HTR-8/SVneo (cell line): ENCODE measurements around the gene RAB8A.
"Not testable (repeated sequence)": the region's sequence is repeated elsewhere in the genome, so short reads cannot be mapped to it uniquely, and the experiment has no call there.

Experiments used
- DNase-seq: peaks from one replicate; pipeline ENCODE4 v3.0.0; 2011; ENCODE audit warnings: low spot score, mixed read lengths; ENCODE audit not compliant: insufficient read length
- FAIRE-seq: peaks from 2 replicates; lab custom pipeline; 2011; peaks lifted over from hg19 to GRCh38; lab: Jason Lieb, UNC

Gene RAB8A

GRCh38 chr19:16077984-16078758 lies 33.5 kb upstream of the RAB8A start:
- DNase-seq (no peak), FAIRE-seq (no peak)

GRCh38 chr19:16078759-16079707 lies 32.7 kb upstream of the RAB8A start:
- DNase-seq (peak; percentile 88), FAIRE-seq (no peak)

- DNase-seq: no peak
- FAIRE-seq: no peak
These were observed 27.5 kb upstream of the RAB8A start for GRCh38 chr19:16084067-16084685.

- FAIRE-seq (no peak), DNase-seq (no peak)
These were observed 26.6 kb upstream of the RAB8A start for GRCh38 chr19:16085115-16085514.

GRCh38 chr19:16087404-16087803 lies 24.3 kb upstream of the RAB8A start:
- not testable (repeated sequence) for FAIRE-seq, DNase-seq

GRCh38 chr19:16087940-16088339 lies 23.7 kb upstream of the RAB8A start:
- FAIRE-seq: no peak

GRCh38 chr19:16088351-16089009 lies 23.2 kb upstream of the RAB8A start:
- DNase-seq: no peak
- FAIRE-seq: no peak

More at GRCh38 chr19:16087940-16088339, 23.7 kb upstream of the RAB8A start:
- no peak for DNase-seq

GRCh38 chr19:16089010-16089846 lies 22.5 kb upstream of the RAB8A start:
- no peak for DNase-seq
- no peak for FAIRE-seq

- DNase-seq (no peak), FAIRE-seq (no peak)
These were observed 19.9 kb upstream of the RAB8A start for GRCh38 chr19:16091546-16092475.

GRCh38 chr19:16094360-16095070 lies 17.2 kb upstream of the RAB8A start:
- DNase-seq: no peak
- FAIRE-seq: no peak

GRCh38 chr19:16095071-16095571 lies 16.6 kb upstream of the RAB8A start:
- no peak for DNase-seq
- FAIRE-seq: no peak

- FAIRE-seq: no peak
- DNase-seq: no peak
These were observed 15.3 kb upstream of the RAB8A start for GRCh38 chr19:16096280-16096855.

GRCh38 chr19:16098416-16098768 lies 13.3 kb upstream of the RAB8A start:
- FAIRE-seq (no peak), DNase-seq (no peak)

- DNase-seq: no peak
- FAIRE-seq: no peak
These were observed 12.9 kb upstream of the RAB8A start for GRCh38 chr19:16098821-16099220.

- not testable (repeated sequence) for FAIRE-seq
These were observed 12.2 kb upstream of the RAB8A start for GRCh38 chr19:16099314-16099965.

GRCh38 chr19:16100524-16100923 lies 11.2 kb upstream of the RAB8A start:
- FAIRE-seq (no peak), DNase-seq (no peak)

More at GRCh38 chr19:16099314-16099965, 12.2 kb upstream of the RAB8A start:
- DNase-seq: not testable (repeated sequence)

- FAIRE-seq (no peak), DNase-seq (no peak)
These were observed 7.0 kb upstream of the RAB8A start for GRCh38 chr19:16104722-16105121.
